T-cell (primary cell): ENCODE data around the gene TRIM26. TPM values are rescaled to one million over a fixed set of nuclear protein-coding genes. Genes with fewer than 3 reads are reported as not detected.
A peak's percentile ranks its signal among the peaks of the same experiment; 100 is the strongest.
"Not testable (repeated sequence)": the region's sequence is repeated elsewhere in the genome, so short reads cannot be mapped to it uniquely, and the experiment has no call there.

Experiments used
- ATAC-seq, 4 experiments: fragments of 200-7000 bp in 3 of 4; fragments of 150-1000 bp in 1 of 4; cut with Tn5 transposase; replicated peaks in 1 of 4; 1 replicate in 3 of 4; 2 replicates in 1 of 4; pipeline ENCODE4 v1.10.0; 2021; ENCODE audit warnings: moderate library complexity in 3 of 4, mild to moderate bottlenecking in 2 of 4, moderate number of reproducible peaks in 1 of 4
- CTCF ChIA-PET, 2 donors: fragments of 300-600 bp; sonication (Branson Sonifier 250); formaldehyde crosslinking; loops; one replicate each; lab custom pipeline; 2022; ENCODE audit warnings: antibody characterized with exemption in 2 of 2; lab: Charles Lee
- POLR2A ChIA-PET, 2 donors: fragments of 300-600 bp; sonication (Branson Sonifier 250); formaldehyde crosslinking; loops; one replicate each; lab custom pipeline; 2022; ENCODE audit warnings: antibody characterized with exemption in 2 of 2; lab: Charles Lee
- DNase-seq, 35 experiments: peaks; one replicate each; pipeline versions ENCODE4 v3.0.0 to v3.0.0-alpha.2; 2013 to 2023
- H3K27ac ChIP-seq: one replicate; pipeline ENCODE4 v1.5.1; 2013; ENCODE audit warnings: low read length
- H3K27me3 ChIP-seq, 2 experiments: replicated peaks in 1 of 2; 1 replicate in 1 of 2; 2 replicates in 1 of 2; pipeline versions ENCODE4 v1.6.1 to v1.7.0; 2013; ENCODE audit warnings: low read length in 1 of 2, mixed read lengths in 1 of 2; ENCODE audit not compliant: control insufficient read depth in 2 of 2, insufficient read depth in 2 of 2; ENCODE audit errors: extremely low read depth in 1 of 2
- H3K36me3 ChIP-seq, 2 donors: 1 replicate in 1 of 2; 2 replicates in 1 of 2; pipeline versions ENCODE4 v1.6.1 to v1.7.0; 2013; ENCODE audit warnings: low read length in 1 of 2; ENCODE audit not compliant: control insufficient read depth in 2 of 2, insufficient read depth in 1 of 2; ENCODE audit errors: extremely low read depth in 1 of 2
- H3K4me1 ChIP-seq, 2 experiments: 1 replicate in 1 of 2; 2 replicates in 1 of 2; pipeline versions ENCODE4 v1.6.1 to v1.7.0; 2013; ENCODE audit warnings: low read length in 2 of 2, mixed read lengths in 1 of 2; ENCODE audit not compliant: insufficient read depth in 2 of 2, control insufficient read depth in 1 of 2; ENCODE audit errors: extremely low read depth in 1 of 2
- H3K4me3 ChIP-seq, 2 donors: 1 replicate in 1 of 2; 2 replicates in 1 of 2; pipeline versions ENCODE4 v1.5.1 to v1.7.0; 2013; ENCODE audit warnings: mild to moderate bottlenecking in 2 of 2, low read length in 1 of 2, moderate library complexity in 1 of 2; ENCODE audit not compliant: control insufficient read depth in 1 of 2; ENCODE audit errors: extremely low read depth in 1 of 2
- H3K9me3 ChIP-seq: 2 replicates; pipeline ENCODE4 v1.7.0; 2013
- H3K27ac Mint-ChIP-seq, 2 donors: one replicate each; pipeline ENCODE4 v1.8.0; 2020 to 2021; ENCODE audit warnings: mild to moderate bottlenecking in 2 of 2, mixed read lengths in 2 of 2
- H3K27me3 Mint-ChIP-seq, 2 donors: one replicate each; pipeline ENCODE4 v1.8.0; 2021 to 2022; ENCODE audit warnings: mixed read lengths in 2 of 2
- H3K36me3 Mint-ChIP-seq: one replicate; pipeline ENCODE4 v1.8.0; 2021; ENCODE audit warnings: mixed read lengths
- H3K4me1 Mint-ChIP-seq, 3 donors: one replicate each; pipeline ENCODE4 v1.8.0; 2020 to 2022; ENCODE audit warnings: mixed read lengths in 3 of 3, mild to moderate bottlenecking in 1 of 3
- H3K4me3 Mint-ChIP-seq, 3 donors: one replicate each; pipeline ENCODE4 v1.8.0; 2020 to 2022; ENCODE audit warnings: mild to moderate bottlenecking in 3 of 3, mixed read lengths in 3 of 3, moderate library complexity in 3 of 3
- H3K9me3 Mint-ChIP-seq, 3 donors: one replicate each; pipeline ENCODE4 v1.8.0; 2020 to 2022; ENCODE audit warnings: mixed read lengths in 3 of 3
- WGBS: methylation state at CpG from one replicate; pipeline ENCODE4 v1.1.5; 2013; ENCODE audit warnings: missing lambda C conversion rate; ENCODE audit not compliant: insufficient coverage; 5-methylcytosine and 5-hydroxymethylcytosine counted together
- total RNA-seq, 35 experiments: library from RNA in 6 of 35; stranded (reverse) in 6 of 35; fragments of 120-200 nt in 1 of 35; gene quantifications; one replicate each; pipeline versions ENCODE4 v1.2.1 to v1.2.4 and lab custom pipeline; 2013 to 2026

TRIM26 gene
- total RNA-seq, 5 donors from 2014 or later (not counting 1 experiment from before 2014, with no cell fraction given) = 46.4 to 57.4 (median 54.1) TPM

- Histone ChIP-seq H3K9me3 (no peaks in the 10 kb centered on the region), H3K4me3 (no peak overlapping the region), H3K4me1 (peaks cover 0 to 11% of the 10 kb centered on the region in 2 experiments), H3K27me3 (peaks cover 15 to 33% of the 10 kb centered on the region in 2 experiments), H3K27ac (no peak overlapping the region), H3K36me3 (no peaks in the 10 kb centered on the region)
- ATAC-seq = peak; percentile 26 to 45 (median 43)
- ChIA-PET CTCF (interaction anchor here in 1 of 2 donors (0.5 kb wide), 1 partner anchor 49 kb away, joined by 3 read pairs; no protein-coding TSS in a partner anchor), POLR2A (no interaction called here)
- DNase-seq = no peak
- Mint-ChIP-seq H3K9me3 (no peaks in the 10 kb centered on the region), H3K36me3 (no peaks in the 10 kb centered on the region), H3K4me1 (peaks cover 0 to 13% (median 5%) of the 10 kb centered on the region in 3 donors), H3K27me3 (peaks cover 54 to 70% of the 10 kb centered on the region in 2 donors), H3K27ac (no peak overlapping the region), H3K4me3 (peak overlapping the region in 1 of 3 donors; percentile 48)
- 13% methylated on average over 61 of the region's 62 CpGs for WGBS
These were observed 41.3 kb downstream of the TRIM26 start for GRCh38 chr6:30171677-30172471.

- CTCF ChIA-PET = interaction anchor here in 1 of 2 donors (1.7 kb wide), 1 partner anchor 67 kb away, joined by 10 read pairs; no protein-coding TSS in a partner anchor
- Histone ChIP-seq H3K27ac (no peak overlapping the region), H3K36me3 (no peaks in the 10 kb centered on the region), H3K4me3 (no peak overlapping the region), H3K4me1 (peaks cover 0 to 11% of the 10 kb centered on the region in 2 experiments), H3K27me3 (peaks cover 10 to 33% of the 10 kb centered on the region in 2 experiments), H3K9me3 (no peaks in the 10 kb centered on the region)
- POLR2A ChIA-PET = no interaction called here
- Mint-ChIP-seq H3K36me3 (no peaks in the 10 kb centered on the region), H3K4me1 (peaks cover 0 to 15% (median 5%) of the 10 kb centered on the region in 3 donors), H3K27me3 (peaks cover 41 to 53% of the 10 kb centered on the region in 2 donors), H3K4me3 (no peak overlapping the region), H3K9me3 (no peaks in the 10 kb centered on the region), H3K27ac (no peak overlapping the region)
- peak in 2 of 35 experiments; percentile 21 to 67 for DNase-seq
- 40% methylated on average over 3 of the region's 7 CpGs for WGBS
- peak; percentile 77 to 84 (median 80) for ATAC-seq
These were observed 43.3 kb downstream of the TRIM26 start for GRCh38 chr6:30169658-30170614.

DNA sequence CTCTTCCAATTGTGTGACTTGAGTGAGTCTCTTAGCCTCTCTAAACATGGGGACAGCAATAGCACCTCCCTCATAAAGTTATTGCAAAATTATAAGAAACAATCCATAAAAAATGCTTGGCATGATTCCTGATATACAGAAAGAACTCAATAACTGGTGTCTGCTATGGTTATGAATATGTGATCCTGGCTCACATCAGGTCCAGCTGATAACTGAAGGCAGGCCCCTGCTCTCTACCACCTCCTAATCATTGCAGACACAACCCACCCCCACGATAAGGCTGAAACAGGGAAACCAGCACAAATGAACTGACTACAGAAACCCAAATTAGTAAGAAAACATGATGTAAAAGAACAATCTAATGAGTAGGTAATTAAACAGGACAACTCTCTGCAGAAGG is 44.5 kb downstream of the TRIM26 start:
- CTCF ChIA-PET = no interaction called here

DNA sequence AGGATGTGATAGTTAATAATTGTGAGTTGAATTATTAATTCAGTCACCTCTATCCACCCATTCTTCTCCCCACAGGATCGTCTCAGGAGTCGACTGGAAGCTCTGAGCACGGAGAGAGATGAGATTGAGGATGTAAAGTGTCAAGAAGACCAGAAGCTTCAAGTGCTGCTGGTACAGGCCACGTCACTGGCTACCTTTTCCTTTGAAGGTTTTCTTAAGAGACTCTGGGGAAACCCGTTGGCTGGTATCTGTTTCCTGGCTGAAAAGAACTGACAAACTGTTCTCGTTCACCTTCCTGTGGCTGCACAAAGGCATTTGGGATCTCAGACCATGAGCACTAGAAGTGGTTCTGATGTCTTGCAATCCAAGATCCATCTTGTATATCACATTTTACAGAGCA is 46.1 kb downstream of the TRIM26 start:
- Mint-ChIP-seq H3K4me1 (peaks cover 7 to 20% (median 16%) of the 10 kb centered on the region in 3 donors), H3K4me3 (no peak overlapping the region), H3K27ac (no peak overlapping the region), H3K27me3 (peaks cover 29 to 34% of the 10 kb centered on the region in 2 donors), H3K9me3 (no peaks in the 10 kb centered on the region), H3K36me3 (no peaks in the 10 kb centered on the region)
- H3K27ac ChIP-seq = no peak overlapping the region
- POLR2A ChIA-PET = no interaction called here
- H3K4me1 ChIP-seq = peaks cover 0 to 15% of the 10 kb centered on the region in 2 experiments
- H3K9me3 ChIP-seq = no peaks in the 10 kb centered on the region
- DNase-seq = peak in 2 of 35 experiments; percentile 10 to 39
- no peak overlapping the region for H3K4me3 ChIP-seq
- ATAC-seq = peak in 1 of 4 experiments; percentile 65
- 4% methylated on average over 3 of the region's 6 CpGs for WGBS
- no peaks in the 10 kb centered on the region for H3K36me3 ChIP-seq
- peaks cover 6 to 33% of the 10 kb centered on the region in 2 experiments for H3K27me3 ChIP-seq
- CTCF ChIA-PET = no interaction called here

More for the DNA sequence above, 44.5 kb downstream of the TRIM26 start:
- Mint-ChIP-seq H3K4me3 (no peak overlapping the region), H3K27ac (no peak overlapping the region), H3K36me3 (no peaks in the 10 kb centered on the region), H3K9me3 (no peaks in the 10 kb centered on the region), H3K4me1 (peaks cover 0 to 15% (median 5%) of the 10 kb centered on the region in 3 donors), H3K27me3 (peaks cover 37 to 45% of the 10 kb centered on the region in 2 donors)
- H3K27ac ChIP-seq = no peak overlapping the region
- H3K27me3 ChIP-seq = peaks cover 8 to 39% of the 10 kb centered on the region in 2 experiments
- H3K4me1 ChIP-seq = peaks cover 0 to 11% of the 10 kb centered on the region in 2 experiments
- POLR2A ChIA-PET = no interaction called here
- H3K36me3 ChIP-seq = no peaks in the 10 kb centered on the region
- no CpG with 5 or more reads among the region's 1 CpG for WGBS
- no peak for DNase-seq
- H3K9me3 ChIP-seq = no peaks in the 10 kb centered on the region
- no peak for ATAC-seq
- no peak overlapping the region for H3K4me3 ChIP-seq

DNA sequence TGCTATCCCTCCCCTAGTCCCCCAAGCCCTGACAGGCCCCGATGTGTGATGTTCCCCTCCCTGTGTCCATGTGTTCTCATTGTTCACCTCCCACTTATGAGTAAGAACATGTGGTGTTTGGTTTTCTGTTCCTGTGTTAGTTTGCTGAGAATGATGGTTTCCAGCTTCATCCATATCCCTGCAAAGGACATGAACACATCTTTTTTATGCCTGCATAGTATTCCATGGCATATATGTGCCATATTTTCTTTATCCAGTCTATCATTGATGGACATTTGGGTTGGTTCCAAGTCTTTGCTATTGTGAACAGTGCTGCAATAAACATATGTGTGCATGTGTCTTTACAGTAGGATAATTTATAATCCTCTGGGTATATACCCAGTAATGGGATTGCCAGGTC is 48.0 kb downstream of the TRIM26 start:
- DNase-seq, H3K36me3 ChIP-seq, H3K27ac ChIP-seq, H3K4me3 Mint-ChIP-seq, H3K9me3 Mint-ChIP-seq, ATAC-seq, H3K36me3 Mint-ChIP-seq, POLR2A ChIA-PET, H3K4me3 ChIP-seq, H3K9me3 ChIP-seq, H3K4me1 ChIP-seq, CTCF ChIA-PET, H3K27ac Mint-ChIP-seq: not testable (repeated sequence)
- peaks cover 7 to 17% (median 12%) of the 10 kb centered on the region in 3 donors for H3K4me1 Mint-ChIP-seq
- no CpG with 5 or more reads among the region's 1 CpG for WGBS
- peaks cover 16 to 19% of the 10 kb centered on the region in 2 donors for H3K27me3 Mint-ChIP-seq
- H3K27me3 ChIP-seq = peaks cover 0 to 23% of the 10 kb centered on the region in 2 experiments

GRCh38 chr6:30164714-30165113 is 48.5 kb downstream of the TRIM26 start:
- H3K27ac Mint-ChIP-seq = no peak overlapping the region
- no peaks in the 10 kb centered on the region for H3K9me3 ChIP-seq
- peaks cover 0 to 23% of the 10 kb centered on the region in 2 experiments for H3K27me3 ChIP-seq
- no peaks in the 10 kb centered on the region for H3K9me3 Mint-ChIP-seq
- H3K4me3 Mint-ChIP-seq = no peak overlapping the region
- H3K4me3 ChIP-seq = no peak overlapping the region
- H3K36me3 ChIP-seq = no peaks in the 10 kb centered on the region
- no peak for ATAC-seq
- H3K27me3 Mint-ChIP-seq = peaks cover 18% of the 10 kb centered on the region in 2 donors
- no peak overlapping the region for H3K27ac ChIP-seq
- ChIA-PET CTCF (no interaction called here), POLR2A (no interaction called here)
- no peaks in the 10 kb centered on the region for H3K36me3 Mint-ChIP-seq
- H3K4me1 Mint-ChIP-seq = peaks cover 7 to 17% (median 12%) of the 10 kb centered on the region in 3 donors
- no peak for DNase-seq
- WGBS = 93% methylated on average over 4 of the region's 4 CpGs
- H3K4me1 ChIP-seq = peaks cover 0 to 8% of the 10 kb centered on the region in 2 experiments
